HepG2 (cell line): ENCODE data around the gene NOCT. TPM values are rescaled to one million over a fixed set of nuclear protein-coding genes. Genes with fewer than 3 reads are reported as not detected.

Experiments used
- AKAP8 ChIP-seq: sonication (generic); formaldehyde crosslinking; IDR thresholded peaks from 2 replicates; pipeline ENCODE4 v1.5.1; 2020; ENCODE audit warnings: mild to moderate bottlenecking, missing genetic modification reagents
- FIP1L1 ChIP-seq: fragments of 200-400 bp; formaldehyde crosslinking; IDR thresholded peaks from 2 replicates; pipeline ENCODE4 v1.6.1; 2018; ENCODE audit warnings: low read depth, mild to moderate bottlenecking, low read length, moderate library complexity, borderline replicate concordance; ENCODE audit not compliant: insufficient read depth
- HOXA5 ChIP-seq: sonication (generic); formaldehyde crosslinking; IDR thresholded peaks from 2 replicates; pipeline ENCODE4 v1.4.0; 2020; ENCODE audit warnings: missing genetic modification reagents
- IKZF1 ChIP-seq: fragments of 450-650 bp; IDR thresholded peaks from 2 replicates; pipeline ENCODE4 v1.7.1; 2016
- MLLT10 ChIP-seq: sonication (generic); formaldehyde crosslinking; IDR thresholded peaks from 2 replicates; pipeline ENCODE4 v1.4.0; 2020; ENCODE audit warnings: missing genetic modification reagents
- NFKBIZ ChIP-seq: IDR thresholded peaks from 2 replicates; pipeline ENCODE4 v1.6.1; 2018; ENCODE audit warnings: missing genetic modification reagents, missing compliant biosample characterization
- RBM22 ChIP-seq: fragments of 200-400 bp; formaldehyde crosslinking; optimal IDR thresholded peaks from 2 replicates; pipeline ENCODE3; 2017; ENCODE audit warnings: mild to moderate bottlenecking, low read length, moderate library complexity
- RXRB ChIP-seq: IDR thresholded peaks from 2 replicates; pipeline ENCODE4 v1.6.1; 2016; ENCODE audit warnings: borderline replicate concordance, missing genetic modification reagents, missing compliant biosample characterization
- XRCC5 ChIP-seq: fragments of 200-400 bp; formaldehyde crosslinking; optimal IDR thresholded peaks from 2 replicates; pipeline ENCODE3; 2017; ENCODE audit warnings: mild to moderate bottlenecking, low read length
- YY1 ChIP-seq: IDR thresholded peaks from 2 replicates; pipeline ENCODE4 v1.6.1; 2011; ENCODE audit warnings: low read length, low read depth, moderate library complexity, mild to moderate bottlenecking; ENCODE audit not compliant: insufficient read depth, insufficient replicate concordance
- ZBTB1 ChIP-seq: sonication (generic); formaldehyde crosslinking; IDR thresholded peaks from 2 replicates; pipeline ENCODE4 v1.4.0; 2020; ENCODE audit warnings: missing genetic modification reagents, borderline replicate concordance
- ZBTB20 ChIP-seq: sonication (generic); formaldehyde crosslinking; IDR thresholded peaks from 2 replicates; pipeline ENCODE4 v1.8.1; 2023; ENCODE audit warnings: missing genetic modification reagents, low read depth, mild to moderate bottlenecking, borderline replicate concordance
- ZBTB8A ChIP-seq: sonication (generic); formaldehyde crosslinking; IDR thresholded peaks from 2 replicates; pipeline ENCODE4 v1.4.0; 2020; ENCODE audit warnings: mild to moderate bottlenecking, low read depth, missing genetic modification reagents, borderline replicate concordance
- ZNF101 ChIP-seq: sonication (generic); formaldehyde crosslinking; IDR thresholded peaks from 2 replicates; pipeline ENCODE4 v1.4.0; 2020; ENCODE audit warnings: mild to moderate bottlenecking, low read depth, missing genetic modification reagents, borderline replicate concordance
- ZNF24 ChIP-seq: fragments of 450-650 bp; IDR thresholded peaks from 2 replicates; pipeline ENCODE4 v1.6.1; 2017; ENCODE audit warnings: antibody characterized with exemption, mild to moderate bottlenecking
- ZNF274 ChIP-seq: sonication (generic); formaldehyde crosslinking; IDR thresholded peaks from 2 replicates; pipeline ENCODE4 v1.5.1; 2020; ENCODE audit warnings: mild to moderate bottlenecking, missing genetic modification reagents
- ZNF296 ChIP-seq: sonication (generic); formaldehyde crosslinking; conservative IDR thresholded peaks from 2 replicates; pipeline ENCODE4 v1.5.0; 2020; ENCODE audit warnings: mild to moderate bottlenecking, missing genetic modification reagents
- ZNF383 ChIP-seq: sonication (generic); formaldehyde crosslinking; IDR thresholded peaks from 2 replicates; pipeline ENCODE4 v1.4.0; 2020; ENCODE audit warnings: missing genetic modification reagents, mild to moderate bottlenecking, borderline replicate concordance
- ZNF772 ChIP-seq: sonication (generic); formaldehyde crosslinking; IDR thresholded peaks from 2 replicates; pipeline ENCODE4 v1.5.0; 2020; ENCODE audit warnings: mild to moderate bottlenecking, missing genetic modification reagents
- polyA plus RNA-seq, 8 experiments: library from polyadenylated mRNA; depleted of rRNA in 3 of 8; stranded (reverse) in 7 of 8; unstranded in 1 of 8; fragments of >200 nt; fragmentation: Illumina TruSeq in 4 of 8; extraction: Trizol in 4 of 8; gene quantifications; 2 replicates each; pipeline versions ENCODE4 v1.2.1 to v1.2.3, GENCODE V29; 2011 to 2016; ENCODE audit warnings: low read depth in 4 of 8, missing spikeins in 1 of 8, mixed read lengths in 1 of 8; ENCODE audit not compliant: insufficient read depth in 1 of 8
- total RNA-seq, 5 experiments: library from RNA; depleted of rRNA; stranded (reverse); fragments of >200 nt; fragmentation: Illumina TruSeq; extraction: Trizol; gene quantifications; 2 replicates each; pipeline ENCODE4 v1.2.3, GENCODE V29; 2016; ENCODE audit warnings: low read depth in 1 of 5
- TF ChIP-seq, protein P1 (sequence below): sonication (generic); formaldehyde crosslinking; IDR thresholded peaks from 2 replicates; pipeline ENCODE4 v1.8.0; 2022; ENCODE audit warnings: missing genetic modification reagents, mild to moderate bottlenecking, moderate library complexity, borderline replicate concordance
- TF ChIP-seq, protein P2 (sequence below): sonication (generic); formaldehyde crosslinking; IDR thresholded peaks from 2 replicates; pipeline ENCODE4 v1.4.0; 2020; ENCODE audit warnings: mild to moderate bottlenecking, missing genetic modification reagents
- TF ChIP-seq, protein P3 (sequence below): sonication (generic); formaldehyde crosslinking; IDR thresholded peaks from 2 replicates; pipeline ENCODE4 v1.5.1; 2020; ENCODE audit warnings: mild to moderate bottlenecking, missing genetic modification reagents, moderate library complexity
- TF ChIP-seq, protein P4 (sequence below): sonication (generic); formaldehyde crosslinking; IDR thresholded peaks from 2 replicates; pipeline ENCODE4 v1.9.0; 2021; ENCODE audit warnings: missing genetic modification reagents, mild to moderate bottlenecking, borderline replicate concordance

NOCT gene
- total and polyA plus RNA-seq, 2 of the 13 experiments (the other 11 are each of a cell fraction or from before 2014, with no cell fraction given), result 3.6 to 13.1 TPM

DNA sequence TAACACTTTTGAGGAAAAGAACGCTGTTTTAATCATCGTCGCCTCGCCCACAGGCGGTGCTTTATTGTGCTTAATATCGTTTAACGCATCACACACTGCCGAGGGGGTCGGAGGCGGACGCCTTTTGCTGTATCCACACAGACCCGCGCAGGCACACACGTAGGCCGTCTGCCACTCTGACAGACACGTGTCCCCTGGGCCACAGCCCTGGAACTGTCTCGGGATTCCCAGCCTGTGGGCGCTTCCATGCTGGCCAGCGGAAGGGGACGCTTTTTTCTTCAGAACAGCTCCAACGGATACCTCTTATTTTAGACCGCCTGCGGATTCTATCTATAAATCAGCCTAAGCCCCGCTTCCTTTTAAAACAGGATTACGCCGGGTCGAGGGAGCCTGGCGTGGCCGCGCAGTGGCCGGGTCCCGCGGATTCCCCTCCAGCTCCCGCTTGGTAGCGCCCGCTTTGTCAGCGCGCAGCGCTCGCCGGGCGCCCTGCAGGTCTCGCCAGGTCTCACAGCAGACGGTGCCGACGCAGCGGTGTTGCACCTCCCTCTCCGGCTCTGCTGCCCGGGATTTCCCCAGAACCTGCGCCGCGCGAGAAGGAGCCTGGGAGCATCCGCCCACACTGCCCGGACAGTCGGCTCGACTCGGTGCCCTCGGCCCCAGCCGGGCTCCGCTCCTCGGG lies at the start of gene NOCT (continued):
- no peak for TF ChIP-seq ZNF101 (CRISPR knock-in tag)
- TF ChIP-seq HOXA5 (CRISPR knock-in tag), result peak; percentile 6; the same call in 1 of the 2 replicates
- TF ChIP-seq XRCC5, result peak; percentile 71
- peak; percentile 48; the same call in 1 of the 2 replicates for TF ChIP-seq ZBTB20 (CRISPR knock-in tag)
- TF ChIP-seq NFKBIZ (CRISPR knock-in tag), result no peak
- TF ChIP-seq ZNF274 (CRISPR knock-in tag), result peak; percentile 59
- TF ChIP-seq ZNF296 (CRISPR knock-in tag), result no peak
- peak; percentile 40 for TF ChIP-seq YY1
- TF ChIP-seq RXRB, result peak; percentile 26; the same call in 1 of the 2 replicates
- TF ChIP-seq FIP1L1, result no peak
- no peak for TF ChIP-seq ZBTB8A (CRISPR knock-in tag)
- TF ChIP-seq, protein P1, sequence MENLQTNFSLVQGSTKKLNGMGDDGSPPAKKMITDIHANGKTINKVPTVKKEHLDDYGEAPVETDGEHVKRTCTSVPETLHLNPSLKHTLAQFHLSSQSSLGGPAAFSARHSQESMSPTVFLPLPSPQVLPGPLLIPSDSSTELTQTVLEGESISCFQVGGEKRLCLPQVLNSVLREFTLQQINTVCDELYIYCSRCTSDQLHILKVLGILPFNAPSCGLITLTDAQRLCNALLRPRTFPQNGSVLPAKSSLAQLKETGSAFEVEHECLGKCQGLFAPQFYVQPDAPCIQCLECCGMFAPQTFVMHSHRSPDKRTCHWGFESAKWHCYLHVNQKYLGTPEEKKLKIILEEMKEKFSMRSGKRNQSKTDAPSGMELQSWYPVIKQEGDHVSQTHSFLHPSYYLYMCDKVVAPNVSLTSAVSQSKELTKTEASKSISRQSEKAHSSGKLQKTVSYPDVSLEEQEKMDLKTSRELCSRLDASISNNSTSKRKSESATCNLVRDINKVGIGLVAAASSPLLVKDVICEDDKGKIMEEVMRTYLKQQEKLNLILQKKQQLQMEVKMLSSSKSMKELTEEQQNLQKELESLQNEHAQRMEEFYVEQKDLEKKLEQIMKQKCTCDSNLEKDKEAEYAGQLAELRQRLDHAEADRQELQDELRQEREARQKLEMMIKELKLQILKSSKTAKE (CRISPR knock-in tag), result peak; percentile 61; the same call in 1 of the 2 replicates
- no peak for TF ChIP-seq ZNF24
- no peak for TF ChIP-seq MLLT10 (CRISPR knock-in tag)
- peak; percentile 61 for TF ChIP-seq ZNF772 (CRISPR knock-in tag)
- no peak for TF ChIP-seq AKAP8 (CRISPR knock-in tag)
- TF ChIP-seq, protein P2, sequence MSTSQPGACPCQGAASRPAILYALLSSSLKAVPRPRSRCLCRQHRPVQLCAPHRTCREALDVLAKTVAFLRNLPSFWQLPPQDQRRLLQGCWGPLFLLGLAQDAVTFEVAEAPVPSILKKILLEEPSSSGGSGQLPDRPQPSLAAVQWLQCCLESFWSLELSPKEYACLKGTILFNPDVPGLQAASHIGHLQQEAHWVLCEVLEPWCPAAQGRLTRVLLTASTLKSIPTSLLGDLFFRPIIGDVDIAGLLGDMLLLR, result peak; percentile 78
- TF ChIP-seq RBM22, result no peak
- TF ChIP-seq ZBTB1 (CRISPR knock-in tag), result no peak
- no peak for TF ChIP-seq ZNF383
- TF ChIP-seq IKZF1, result no peak
- TF ChIP-seq, protein P3, sequence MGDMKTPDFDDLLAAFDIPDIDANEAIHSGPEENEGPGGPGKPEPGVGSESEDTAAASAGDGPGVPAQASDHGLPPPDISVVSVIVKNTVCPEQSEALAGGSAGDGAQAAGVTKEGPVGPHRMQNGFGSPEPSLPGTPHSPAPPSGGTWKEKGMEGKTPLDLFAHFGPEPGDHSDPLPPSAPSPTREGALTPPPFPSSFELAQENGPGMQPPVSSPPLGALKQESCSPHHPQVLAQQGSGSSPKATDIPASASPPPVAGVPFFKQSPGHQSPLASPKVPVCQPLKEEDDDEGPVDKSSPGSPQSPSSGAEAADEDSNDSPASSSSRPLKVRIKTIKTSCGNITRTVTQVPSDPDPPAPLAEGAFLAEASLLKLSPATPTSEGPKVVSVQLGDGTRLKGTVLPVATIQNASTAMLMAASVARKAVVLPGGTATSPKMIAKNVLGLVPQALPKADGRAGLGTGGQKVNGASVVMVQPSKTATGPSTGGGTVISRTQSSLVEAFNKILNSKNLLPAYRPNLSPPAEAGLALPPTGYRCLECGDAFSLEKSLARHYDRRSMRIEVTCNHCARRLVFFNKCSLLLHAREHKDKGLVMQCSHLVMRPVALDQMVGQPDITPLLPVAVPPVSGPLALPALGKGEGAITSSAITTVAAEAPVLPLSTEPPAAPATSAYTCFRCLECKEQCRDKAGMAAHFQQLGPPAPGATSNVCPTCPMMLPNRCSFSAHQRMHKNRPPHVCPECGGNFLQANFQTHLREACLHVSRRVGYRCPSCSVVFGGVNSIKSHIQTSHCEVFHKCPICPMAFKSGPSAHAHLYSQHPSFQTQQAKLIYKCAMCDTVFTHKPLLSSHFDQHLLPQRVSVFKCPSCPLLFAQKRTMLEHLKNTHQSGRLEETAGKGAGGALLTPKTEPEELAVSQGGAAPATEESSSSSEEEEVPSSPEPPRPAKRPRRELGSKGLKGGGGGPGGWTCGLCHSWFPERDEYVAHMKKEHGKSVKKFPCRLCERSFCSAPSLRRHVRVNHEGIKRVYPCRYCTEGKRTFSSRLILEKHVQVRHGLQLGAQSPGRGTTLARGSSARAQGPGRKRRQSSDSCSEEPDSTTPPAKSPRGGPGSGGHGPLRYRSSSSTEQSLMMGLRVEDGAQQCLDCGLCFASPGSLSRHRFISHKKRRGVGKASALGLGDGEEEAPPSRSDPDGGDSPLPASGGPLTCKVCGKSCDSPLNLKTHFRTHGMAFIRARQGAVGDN, result peak; percentile 94
- TF ChIP-seq, protein P4, sequence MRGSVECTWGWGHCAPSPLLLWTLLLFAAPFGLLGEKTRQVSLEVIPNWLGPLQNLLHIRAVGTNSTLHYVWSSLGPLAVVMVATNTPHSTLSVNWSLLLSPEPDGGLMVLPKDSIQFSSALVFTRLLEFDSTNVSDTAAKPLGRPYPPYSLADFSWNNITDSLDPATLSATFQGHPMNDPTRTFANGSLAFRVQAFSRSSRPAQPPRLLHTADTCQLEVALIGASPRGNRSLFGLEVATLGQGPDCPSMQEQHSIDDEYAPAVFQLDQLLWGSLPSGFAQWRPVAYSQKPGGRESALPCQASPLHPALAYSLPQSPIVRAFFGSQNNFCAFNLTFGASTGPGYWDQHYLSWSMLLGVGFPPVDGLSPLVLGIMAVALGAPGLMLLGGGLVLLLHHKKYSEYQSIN (CRISPR knock-in tag), result no peak
